Stimulated activated CD4-positive, alpha-beta T cell treated with anti-CD3 and anti-CD28 coated beads, TNF-alpha, amount 100 ng/mL, for 24 hours (primary cell): ENCODE measurements around the gene FNDC3B.

Source experiments
- DNase-seq, 3 experiments: peaks; one replicate each; pipeline ENCODE4 v3.0.0-alpha.2; 2020; ENCODE audit warnings: low read depth in 3 of 3

FNDC3B gene

DNA sequence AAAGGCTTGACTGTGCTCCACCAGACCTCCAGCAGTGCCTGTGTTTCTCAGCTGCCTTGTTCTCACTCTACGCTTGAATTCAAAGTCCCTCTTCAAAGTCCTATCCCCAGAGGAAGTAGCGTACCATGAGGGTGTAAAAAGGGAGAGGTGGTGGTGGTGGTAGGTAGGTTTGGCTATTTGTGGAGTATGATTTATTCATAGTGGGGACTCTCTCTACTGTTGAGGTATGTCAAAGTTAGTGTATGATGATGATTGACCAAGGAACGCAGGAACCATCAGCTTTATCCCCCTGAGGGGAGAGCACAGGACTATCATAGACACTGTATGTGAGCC is 271.0 kb downstream of the FNDC3B start:
- DNase-seq: no peak

DNA sequence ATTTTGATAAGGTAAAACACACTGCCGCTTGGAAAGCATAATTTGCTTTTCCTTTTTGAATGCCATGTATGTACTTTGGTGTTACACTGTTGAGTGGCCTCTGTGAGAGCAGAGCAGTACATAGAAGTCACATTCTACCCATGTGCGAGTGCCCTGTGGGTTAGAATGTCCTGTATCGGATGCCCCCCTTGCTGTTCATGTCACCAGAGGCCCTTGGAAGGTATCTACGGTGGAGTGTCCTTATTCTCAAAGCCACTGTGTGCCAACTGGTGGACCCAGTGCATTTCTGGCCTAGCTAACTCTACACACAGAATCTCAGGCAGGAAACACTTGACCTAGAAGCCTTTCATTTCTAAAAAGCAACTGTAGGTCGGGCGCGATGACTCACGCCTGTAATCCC is 271.8 kb downstream of the FNDC3B start:
- DNase-seq: no peak

DNA sequence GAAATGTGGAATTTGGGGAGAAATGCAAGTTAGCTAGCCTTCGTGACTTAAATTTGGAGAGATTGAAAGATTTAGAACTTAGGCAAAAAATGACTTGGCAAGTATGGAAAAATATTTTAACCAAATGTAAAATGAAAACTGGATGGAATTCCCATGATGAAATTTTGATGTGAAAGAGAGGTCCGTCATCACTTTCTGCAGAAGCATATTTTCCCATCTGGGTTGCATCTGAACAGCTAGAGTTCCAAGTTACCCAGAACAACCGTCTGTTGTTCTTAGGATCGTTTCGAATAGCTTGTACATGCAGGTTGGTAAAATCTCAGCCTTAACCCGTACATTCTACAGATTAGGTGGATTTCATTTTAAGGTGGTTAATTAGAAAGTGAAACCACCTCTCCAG is 272.6 kb downstream of the FNDC3B start:
- no peak for DNase-seq

DNA sequence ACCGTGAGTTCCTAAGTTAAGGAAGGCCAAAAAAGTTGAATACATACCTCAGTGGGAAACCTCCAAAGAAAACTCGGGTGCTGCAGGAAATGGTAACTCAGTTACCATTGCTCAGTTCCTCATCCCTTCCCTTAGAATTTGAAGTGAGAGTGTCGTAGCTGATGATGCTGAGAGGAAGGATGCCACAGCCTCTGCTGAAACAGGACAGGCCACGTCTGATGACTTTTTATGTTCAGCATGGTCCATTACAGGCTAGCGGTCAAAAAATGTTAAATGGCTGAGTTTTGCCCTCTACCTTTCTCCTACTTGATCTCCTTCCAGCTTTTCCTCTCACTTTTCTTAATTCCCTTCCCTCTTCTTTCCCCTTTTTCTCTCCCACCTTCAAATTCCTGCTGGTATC is 273.3 kb downstream of the FNDC3B start:
- DNase-seq: no peak

DNA sequence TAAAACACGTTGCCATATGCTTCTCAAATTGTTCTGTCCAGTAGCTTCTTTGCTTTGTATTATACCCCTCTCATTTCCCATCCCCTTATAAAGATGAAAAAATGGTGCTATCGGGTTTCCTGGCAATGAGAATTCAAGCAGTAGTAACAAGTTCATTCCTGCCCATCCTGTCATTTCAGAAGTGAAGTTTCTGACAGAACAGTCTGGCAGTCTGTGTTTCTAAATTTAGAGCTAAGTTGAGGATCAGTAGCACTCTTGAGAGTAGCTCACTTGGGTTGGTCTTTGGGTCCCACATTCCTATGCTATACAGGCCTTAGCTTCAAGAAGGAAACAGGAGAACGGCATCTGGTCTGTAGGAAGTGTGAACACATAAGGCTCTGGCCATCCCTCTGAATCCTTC is 274.3 kb downstream of the FNDC3B start:
- no peak for DNase-seq

DNA sequence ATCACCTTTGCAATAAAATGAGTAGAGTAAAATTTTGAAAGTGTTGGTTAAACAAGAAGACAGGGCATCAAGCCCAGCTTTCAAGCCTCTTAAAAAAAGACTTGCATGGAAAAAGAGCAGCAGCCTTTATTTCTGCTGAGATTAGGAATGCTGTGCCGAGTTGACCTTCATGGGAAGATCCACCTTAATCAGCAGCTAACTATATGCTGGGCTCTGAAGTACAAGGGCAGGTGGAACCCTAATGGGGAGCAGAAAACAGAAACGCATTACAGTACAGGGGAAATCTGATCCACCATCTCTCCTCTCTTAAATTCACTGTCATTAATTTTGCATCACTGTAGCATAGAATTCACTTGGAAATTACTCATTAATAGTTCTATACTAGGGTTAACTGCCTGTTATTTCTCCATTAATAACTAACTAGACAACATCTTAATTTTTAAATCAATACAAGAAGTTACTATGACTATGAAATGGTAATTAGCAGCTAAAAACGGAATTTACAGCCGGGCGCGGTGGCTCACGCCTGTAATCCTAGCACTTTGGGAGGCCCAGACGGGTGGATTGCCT is 275.3 kb downstream of the FNDC3B start:
- no peak for DNase-seq

DNA sequence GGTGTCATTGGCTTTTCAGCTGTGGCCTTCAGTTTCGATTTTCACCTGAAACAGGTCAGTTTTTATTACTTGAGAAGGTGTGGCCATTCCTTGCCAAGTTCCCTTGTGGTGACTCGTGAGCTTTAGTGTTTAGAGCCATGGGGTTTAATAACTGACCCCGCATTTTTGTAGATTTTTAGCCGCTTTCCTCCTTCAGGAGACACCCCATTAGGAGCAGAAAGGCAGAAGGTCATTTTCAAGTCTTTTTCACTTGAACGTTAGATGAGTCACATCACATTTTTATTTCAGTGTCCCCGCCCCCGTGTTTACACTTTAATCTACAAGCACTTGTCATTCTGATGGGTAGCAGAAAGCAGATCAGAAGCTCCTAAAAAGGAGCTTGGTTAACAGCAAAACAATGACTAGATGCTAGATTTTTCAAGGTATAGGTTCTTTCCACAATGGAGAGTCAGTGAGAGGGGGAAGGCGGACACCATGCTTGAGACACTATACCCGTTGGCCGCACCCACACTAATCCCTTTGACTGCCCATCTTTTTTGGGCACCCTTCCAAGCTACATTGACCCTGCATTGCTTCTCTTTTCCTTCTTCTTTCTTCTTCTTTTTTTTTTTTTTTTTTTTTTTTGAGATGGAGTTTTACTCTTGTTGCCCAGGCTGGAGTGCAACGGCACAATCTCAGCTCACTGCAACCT is 276.2 kb downstream of the FNDC3B start:
- DNase-seq: no peak

DNA sequence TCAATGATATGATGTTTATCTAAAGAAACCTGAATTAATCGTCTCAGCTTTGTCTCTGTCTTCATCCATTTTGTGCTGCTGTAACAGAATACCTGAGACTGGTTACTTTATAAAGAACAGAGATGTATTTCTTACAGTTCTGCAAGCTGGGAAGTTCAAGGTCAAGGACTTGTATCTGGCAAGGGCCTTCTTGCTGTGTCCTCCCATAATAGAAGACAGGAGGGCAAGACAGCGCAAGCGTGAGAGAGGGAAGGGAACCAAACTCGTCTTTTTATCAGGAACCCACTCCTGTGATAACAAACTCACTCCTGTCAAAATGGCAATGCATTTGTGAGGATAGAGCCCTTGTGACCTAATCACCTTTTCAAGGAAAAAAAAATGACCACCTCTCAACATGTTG is 277.4 kb downstream of the FNDC3B start:
- no peak for DNase-seq

DNA sequence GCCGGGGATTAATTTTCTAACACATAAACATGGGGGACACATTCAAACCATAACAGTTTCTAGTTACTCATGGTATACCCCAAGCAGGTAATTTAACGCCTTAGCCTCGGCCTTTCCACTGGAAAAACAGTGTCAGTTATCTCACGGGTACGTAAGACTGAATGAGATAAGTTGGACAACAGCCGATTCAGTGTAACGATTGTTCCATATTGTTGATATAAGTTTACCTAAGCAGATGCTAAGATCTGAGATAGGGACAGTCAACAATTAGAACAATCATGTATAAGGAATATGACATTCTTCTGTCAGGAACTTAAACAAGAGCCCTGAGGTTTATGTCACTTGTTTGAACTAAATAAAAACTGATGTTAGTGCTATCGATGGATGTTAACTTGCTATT is 278.1 kb downstream of the FNDC3B start:
- DNase-seq: no peak

DNA sequence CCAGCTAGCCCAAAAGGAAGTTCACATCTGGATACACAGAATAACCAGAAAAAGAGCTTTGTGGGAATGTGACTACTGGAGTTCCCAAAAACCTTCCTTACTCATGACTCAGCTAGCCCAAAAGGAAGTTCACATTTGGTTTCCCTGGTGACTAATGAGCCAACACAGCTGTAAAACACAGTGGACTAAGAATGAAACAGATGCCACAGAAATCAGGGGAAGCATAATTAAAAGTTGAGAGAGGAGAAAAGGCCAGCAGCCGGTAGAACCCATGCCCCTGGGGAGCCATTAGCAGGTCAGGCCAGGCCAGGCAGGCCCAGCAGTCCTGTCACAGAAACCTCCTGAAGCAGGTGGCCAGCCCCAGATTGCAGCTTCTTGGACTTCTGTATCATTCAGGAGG is 278.6 kb downstream of the FNDC3B start:
- DNase-seq: no peak

DNA sequence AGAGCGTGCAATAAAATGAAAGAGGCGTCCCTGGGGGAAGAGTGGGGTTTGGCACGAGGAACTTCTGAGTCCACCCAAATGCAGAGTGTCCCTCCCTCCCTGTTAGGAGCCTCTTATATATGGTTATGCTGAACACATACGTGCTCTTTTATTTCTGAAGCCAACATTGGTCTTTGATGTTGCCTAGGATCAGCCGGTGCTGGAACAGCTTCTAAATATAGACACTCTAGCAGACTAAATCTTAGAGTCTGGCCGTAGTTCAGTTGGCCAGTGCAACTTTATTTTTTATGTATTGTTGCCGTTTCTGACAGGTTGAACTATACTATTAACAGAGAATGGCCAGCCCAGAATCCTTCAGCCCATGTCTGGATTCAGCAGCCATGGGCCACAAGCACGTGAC is 280.2 kb downstream of the FNDC3B start:
- no peak for DNase-seq

DNA sequence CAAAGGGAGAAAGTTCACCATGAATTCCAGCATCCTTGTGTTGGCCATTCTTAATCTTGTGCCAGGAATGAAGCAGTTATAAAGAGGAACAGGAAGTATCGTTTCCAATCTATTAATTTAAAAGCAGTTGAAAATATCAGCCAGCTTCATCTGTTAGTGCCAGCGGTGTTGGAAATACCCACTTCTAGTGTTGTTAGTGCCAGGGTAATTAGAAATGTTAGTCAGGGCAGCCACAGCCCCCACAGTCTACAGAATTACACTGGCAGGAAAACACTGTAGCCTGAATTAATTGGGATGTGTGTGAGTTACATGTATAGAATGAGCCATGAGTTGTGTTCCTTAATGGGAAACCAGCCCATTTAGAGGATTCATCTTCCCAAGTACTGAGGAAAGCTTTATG is 281.1 kb downstream of the FNDC3B start:
- DNase-seq: no peak

DNA sequence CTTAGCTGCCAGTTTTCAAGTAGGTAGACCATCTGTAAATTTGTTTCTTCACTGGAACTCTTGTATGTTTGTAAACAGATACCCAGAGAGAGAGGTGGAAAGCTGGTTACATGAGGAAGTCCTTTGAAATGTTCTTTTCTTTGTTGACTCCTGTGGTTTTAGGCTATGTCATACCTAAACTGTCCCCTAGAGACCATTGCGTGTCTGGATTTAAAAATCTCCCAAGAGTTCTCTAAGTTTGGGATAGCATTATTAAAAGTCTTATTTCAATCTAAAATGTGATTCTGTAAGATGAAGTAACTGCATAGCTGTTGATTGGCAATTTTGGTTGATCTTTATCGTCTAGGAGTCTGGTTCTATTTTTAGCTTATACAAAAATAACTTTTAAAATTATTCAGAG is 281.7 kb downstream of the FNDC3B start:
- DNase-seq: no peak

DNA sequence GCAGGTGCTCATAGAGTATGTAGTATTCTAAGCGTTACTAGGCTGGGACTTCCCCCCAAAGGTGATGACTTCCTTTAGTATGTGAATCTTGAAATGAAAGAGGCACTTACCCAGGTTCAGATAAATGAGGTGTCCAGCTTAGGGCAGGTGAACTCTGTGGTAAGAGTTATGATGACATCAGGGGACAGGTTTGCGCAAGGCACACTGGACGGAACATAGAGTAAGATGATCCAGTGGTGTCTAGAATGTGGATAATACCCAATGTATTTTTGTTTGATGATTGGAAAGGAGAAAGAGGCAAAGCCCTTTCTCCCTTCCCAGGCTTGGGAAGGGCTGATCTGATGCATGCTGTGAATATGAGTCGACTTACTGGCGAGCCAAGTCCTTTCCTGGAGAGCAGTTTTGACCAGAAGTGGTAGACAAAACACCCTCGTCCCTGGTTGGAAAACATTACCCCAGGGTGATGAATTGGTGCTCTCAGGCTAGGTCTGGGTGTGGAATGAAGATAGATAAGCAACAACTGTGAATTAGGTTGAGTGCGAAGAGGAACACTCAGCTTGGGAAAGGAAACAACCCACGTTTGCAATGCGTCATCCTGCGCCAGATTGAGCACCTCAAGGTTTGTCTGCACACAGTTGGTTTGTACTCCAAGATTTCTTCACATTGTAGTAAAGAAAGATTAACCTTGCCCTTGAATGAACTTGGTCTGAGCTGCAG is 284.7 kb downstream of the FNDC3B start:
- no peak for DNase-seq

DNA sequence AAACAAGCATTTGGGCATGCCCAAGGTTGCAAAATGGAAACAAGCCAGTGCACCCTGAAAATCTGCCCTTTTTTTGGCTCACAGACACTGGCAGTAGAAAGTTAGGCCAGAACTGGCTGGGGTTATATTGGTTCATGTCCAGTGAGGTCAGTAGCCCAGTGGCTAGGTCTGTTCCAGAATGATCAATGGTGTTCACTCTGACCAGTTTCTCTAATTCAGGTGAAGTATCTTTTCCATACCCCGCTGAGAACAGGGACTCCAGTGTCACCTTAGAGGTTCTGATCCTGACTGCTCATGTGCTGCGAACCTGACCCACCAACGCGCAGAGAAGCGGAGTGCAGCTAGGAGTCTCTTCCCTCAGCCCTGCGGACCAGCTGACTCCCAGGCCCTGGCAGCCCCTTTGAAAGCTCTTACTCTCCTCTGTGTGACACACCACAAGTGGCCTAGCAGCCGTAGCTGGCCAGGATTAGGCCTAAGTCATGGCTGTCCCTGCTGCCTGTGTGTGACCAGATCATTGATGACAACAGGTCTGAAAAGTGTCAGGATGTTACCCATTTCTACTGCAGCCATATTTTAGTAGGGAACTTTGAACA is 285.3 kb downstream of the FNDC3B start:
- DNase-seq: no peak

DNA sequence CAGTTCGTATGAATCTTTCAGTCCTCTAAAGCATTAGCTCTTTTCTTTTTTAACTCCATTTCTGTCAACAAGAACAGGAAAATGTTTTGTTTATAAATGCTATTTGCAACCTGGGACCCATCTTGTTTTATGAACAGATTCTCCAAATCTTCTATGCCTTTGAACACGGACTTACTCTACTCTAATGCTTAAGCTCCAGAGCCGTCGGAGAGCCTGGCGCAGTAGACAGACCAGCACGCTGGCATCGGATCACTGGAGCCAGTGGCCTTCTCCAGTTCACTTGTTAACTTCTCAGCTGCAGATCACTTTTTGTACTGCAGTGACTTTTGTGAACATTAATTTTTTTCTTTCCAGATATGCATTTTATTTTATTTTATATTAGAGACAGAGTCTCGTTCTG is 286.1 kb downstream of the FNDC3B start:
- no peak for DNase-seq

DNA sequence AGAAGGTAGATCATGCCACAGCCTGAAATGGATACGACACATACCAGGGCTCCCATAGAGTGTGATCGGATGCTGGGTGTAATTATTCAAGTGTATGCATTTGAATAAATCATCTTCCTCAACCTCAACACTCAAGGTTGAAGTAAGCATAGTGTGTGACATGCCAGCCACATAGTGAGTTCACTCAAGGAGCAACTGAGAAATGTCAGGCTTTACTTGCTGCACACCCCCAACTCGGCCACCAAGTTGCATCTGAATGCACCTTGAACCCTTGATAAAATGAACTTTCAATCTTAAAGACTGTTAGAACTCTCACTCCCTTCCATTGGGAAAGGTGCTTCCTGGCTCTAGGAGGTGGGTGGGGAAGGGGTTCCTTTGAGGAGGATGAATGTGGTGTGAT is 287.6 kb downstream of the FNDC3B start:
- DNase-seq: no peak

DNA sequence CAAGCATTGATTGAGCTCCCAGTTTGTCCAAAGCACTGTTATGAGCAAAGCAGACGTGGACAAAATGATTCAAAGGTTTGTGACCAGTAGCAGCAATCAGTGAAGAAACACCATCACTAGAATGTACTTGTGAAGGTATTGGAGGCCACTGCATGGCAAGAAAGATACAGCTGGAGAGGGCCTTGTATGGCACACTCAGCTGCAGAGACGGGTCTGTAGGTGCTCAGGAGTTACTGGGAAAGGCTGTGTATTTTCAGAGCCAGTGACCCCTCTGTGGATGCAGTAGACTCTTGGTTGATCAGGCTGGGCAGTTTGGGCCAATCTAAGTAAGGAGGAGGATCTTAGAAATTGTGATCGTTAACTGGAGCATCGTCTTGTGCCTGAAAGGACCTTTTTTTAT is 288.9 kb downstream of the FNDC3B start:
- DNase-seq: no peak

DNA sequence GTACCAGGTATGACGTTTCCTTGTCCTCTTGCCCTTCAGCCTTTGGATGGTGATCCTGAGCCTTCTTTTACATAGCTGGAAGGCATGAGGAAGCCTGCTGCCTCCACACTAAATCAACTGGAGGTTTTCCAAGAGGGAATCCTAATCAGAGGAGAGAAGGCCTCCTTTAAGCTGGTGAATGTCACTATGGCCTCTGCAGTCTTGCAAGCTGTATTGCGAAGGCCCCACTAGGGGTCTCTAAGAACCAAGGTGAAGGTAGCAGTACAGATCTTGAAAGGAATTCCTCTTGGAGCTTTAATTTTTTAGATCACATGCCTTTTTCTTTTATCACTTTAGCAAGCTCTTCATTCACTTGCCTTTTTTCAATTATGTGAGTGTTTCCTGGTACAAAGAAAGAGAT is 289.7 kb downstream of the FNDC3B start:
- DNase-seq: no peak

DNA sequence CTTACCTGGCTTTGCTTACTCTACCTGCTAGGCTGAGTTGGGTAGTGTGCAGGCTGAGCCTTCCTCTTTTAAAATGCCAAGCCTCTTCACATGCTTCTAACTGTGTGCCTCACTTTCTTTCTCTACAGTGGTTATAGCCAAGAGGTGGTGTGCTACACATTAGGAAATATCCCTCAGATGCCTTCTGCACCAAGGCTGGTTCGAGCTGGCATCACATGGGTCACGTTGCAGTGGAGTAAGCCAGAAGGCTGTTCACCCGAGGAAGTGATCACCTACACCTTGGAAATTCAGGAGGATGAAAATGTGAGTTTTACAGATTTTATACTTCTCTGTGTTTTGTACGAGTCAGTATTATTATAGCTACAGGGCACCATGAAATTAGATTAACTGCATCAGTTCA is 291.0 kb downstream of the FNDC3B start:
- no peak for DNase-seq

DNA sequence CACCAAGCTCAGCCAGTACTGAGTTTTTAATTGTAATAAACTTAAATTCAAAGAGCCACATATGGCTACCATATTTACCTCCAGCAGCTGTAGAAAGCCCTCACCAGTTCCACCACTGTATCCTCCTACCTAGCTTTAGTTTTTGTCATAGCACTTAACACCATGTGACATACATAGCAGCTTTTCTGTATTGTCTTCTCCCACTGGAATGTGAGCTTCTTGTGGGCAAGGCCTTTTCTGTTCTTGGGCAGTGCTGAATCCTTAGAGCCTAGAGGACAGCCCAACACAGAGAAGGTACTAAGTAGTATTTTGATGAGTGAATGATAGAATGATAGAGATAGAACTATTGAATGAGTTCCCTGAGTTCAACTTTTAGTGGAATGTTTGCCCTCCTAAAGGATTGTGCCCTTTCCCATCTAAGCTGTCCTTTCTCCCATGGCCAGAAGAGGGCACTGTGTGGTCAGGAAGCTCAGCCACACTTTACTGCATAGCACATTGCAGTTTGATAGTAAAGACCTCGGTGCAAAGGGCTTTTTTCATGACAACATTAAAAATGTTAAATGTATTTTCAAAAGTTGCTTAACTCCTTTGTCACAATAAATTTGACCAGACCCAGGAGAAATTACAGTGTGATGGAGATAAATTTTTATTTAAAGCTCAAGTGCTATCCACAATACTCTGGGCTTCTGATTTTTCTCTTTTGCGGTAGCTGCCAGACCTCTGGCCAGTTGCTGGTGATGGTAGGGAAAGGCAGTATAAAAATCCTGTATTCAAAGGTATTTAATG is 293.1 kb downstream of the FNDC3B start:
- peak; percentile 23 to 38 (median 35) for DNase-seq

DNA sequence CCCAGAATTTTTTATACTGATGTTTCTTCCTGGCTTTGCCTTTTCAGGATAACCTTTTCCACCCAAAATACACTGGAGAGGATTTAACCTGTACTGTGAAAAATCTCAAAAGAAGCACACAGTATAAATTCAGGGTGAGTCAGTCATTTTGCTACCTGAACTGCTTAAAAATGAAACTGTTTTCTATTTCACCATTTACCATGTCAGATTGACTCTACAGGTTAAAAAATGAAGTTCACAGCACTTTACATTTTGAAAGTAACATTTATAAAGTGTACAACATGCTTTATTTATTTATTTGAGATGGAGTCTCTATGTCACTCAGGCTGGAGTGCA is 293.6 kb downstream of the FNDC3B start:
- no peak for DNase-seq
